Skeletal muscle tissue (tissue), 5 donors: ENCODE data around the gene ELK3. TPM values are rescaled to one million over a fixed set of nuclear protein-coding genes. Genes with fewer than 3 reads are reported as not detected.
A peak's percentile ranks its signal among the peaks of the same experiment; 100 is the strongest.
"Not testable (repeated sequence)": the region's sequence is repeated elsewhere in the genome, so short reads cannot be mapped to it uniquely, and the experiment has no call there.

Source experiments
- H3K27ac ChIP-seq: one replicate; pipeline ENCODE4 v1.7.0; 2013; ENCODE audit warnings: mild to moderate bottlenecking, low read depth, low read length, inconsistent platforms
- H3K27me3 ChIP-seq, 3 donors: one replicate each; pipeline ENCODE4 v1.7.0; 2013; ENCODE audit warnings: low read length in 3 of 3; ENCODE audit not compliant: control insufficient read depth in 3 of 3, insufficient read depth in 3 of 3
- H3K36me3 ChIP-seq, 3 donors: one replicate each; pipeline ENCODE4 v1.7.0; 2013; ENCODE audit warnings: low read length in 3 of 3; ENCODE audit not compliant: control insufficient read depth in 3 of 3, insufficient read depth in 3 of 3
- H3K4me1 ChIP-seq, 3 donors: one replicate each; pipeline ENCODE4 v1.7.0; 2013; ENCODE audit warnings: low read length in 3 of 3, mild to moderate bottlenecking in 3 of 3; ENCODE audit not compliant: control insufficient read depth in 3 of 3, insufficient read depth in 3 of 3
- H3K4me3 ChIP-seq, 3 donors: one replicate each; pipeline ENCODE4 v1.7.0; 2013; ENCODE audit warnings: low read length in 3 of 3
- H3K9ac ChIP-seq, 3 donors: one replicate each; pipeline ENCODE4 v1.7.0; 2013; ENCODE audit warnings: low read length in 3 of 3, mild to moderate bottlenecking in 3 of 3, moderate library complexity in 2 of 3, low read depth in 1 of 3
- H3K9me3 ChIP-seq, 3 donors: one replicate each; pipeline ENCODE4 v1.7.0; 2013; ENCODE audit warnings: low read length in 3 of 3; ENCODE audit not compliant: control insufficient read depth in 3 of 3
- small RNA-seq: library from RNA; depleted of rRNA; stranded (forward); fragments of <200 nt; gene quantifications from one replicate; pipeline ENCODE3, GENCODE V24; 2014
- total RNA-seq: library from RNA; depleted of rRNA; stranded (reverse); fragments of >200 nt; gene quantifications from one replicate; pipeline ENCODE4 v1.2.3, GENCODE V29; 2014
- donor health status: Osteomylitis.

Gene ELK3
- total RNA-seq, 1 donor from 2014 or later: 9.9 TPM

DNA sequence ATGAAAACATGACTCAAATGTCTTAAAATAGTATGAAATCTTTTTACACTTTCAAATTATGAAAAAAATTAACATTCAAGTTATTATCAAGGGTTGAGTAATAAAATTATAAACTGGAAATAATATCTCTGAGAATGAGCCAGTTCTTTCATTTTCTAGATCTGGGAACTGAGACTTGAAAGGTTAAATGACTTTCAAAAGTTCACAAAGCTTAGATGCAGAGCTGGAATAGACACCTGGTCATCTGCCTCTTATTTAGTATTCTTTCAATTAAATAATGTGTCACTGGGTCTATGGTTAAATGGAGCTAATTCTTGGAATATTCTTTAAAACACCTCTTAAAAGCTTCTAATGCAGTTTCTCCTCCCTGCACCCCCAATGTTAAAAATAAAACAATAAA is 119.4 kb downstream of the ELK3 start:
- Histone ChIP-seq H3K9me3 (no peaks in the 10 kb centered on the region), H3K4me3 (no peak overlapping the region), H3K27ac (no peak overlapping the region), H3K4me1 (peaks cover 0 to 5% (median 0%) of the 10 kb centered on the region in 3 donors), H3K36me3 (no peaks in the 10 kb centered on the region), H3K27me3 (no peaks in the 10 kb centered on the region), H3K9ac (no peak overlapping the region)

DNA sequence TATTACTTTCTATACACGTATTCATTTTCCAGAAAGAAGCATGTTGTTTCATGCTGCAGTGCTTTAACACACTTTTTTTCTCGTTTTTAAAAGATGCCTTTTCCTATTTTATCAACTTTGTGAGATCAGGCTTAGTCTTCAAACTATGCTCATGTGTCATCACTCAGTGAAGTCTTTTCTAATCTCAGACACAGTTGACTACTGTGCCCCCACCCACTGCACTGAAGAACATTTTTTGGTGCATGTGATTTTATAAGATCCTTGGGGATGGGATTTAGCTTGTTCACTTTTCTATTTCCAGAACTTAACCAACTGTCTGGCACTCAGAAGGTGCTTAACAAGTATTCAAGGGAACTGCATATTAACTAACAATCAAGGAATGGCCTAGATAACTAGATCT is 120.5 kb downstream of the ELK3 start:
- H3K27me3 ChIP-seq: no peaks in the 10 kb centered on the region
- H3K4me3 ChIP-seq: no peak overlapping the region
- peaks cover 0 to 5% (median 0%) of the 10 kb centered on the region in 3 donors for H3K4me1 ChIP-seq
- H3K9ac ChIP-seq: peak overlapping the region in 1 of 3 donors; percentile 33
- no peaks in the 10 kb centered on the region for H3K36me3 ChIP-seq
- no peaks in the 10 kb centered on the region for H3K9me3 ChIP-seq
- no peak overlapping the region for H3K27ac ChIP-seq

DNA sequence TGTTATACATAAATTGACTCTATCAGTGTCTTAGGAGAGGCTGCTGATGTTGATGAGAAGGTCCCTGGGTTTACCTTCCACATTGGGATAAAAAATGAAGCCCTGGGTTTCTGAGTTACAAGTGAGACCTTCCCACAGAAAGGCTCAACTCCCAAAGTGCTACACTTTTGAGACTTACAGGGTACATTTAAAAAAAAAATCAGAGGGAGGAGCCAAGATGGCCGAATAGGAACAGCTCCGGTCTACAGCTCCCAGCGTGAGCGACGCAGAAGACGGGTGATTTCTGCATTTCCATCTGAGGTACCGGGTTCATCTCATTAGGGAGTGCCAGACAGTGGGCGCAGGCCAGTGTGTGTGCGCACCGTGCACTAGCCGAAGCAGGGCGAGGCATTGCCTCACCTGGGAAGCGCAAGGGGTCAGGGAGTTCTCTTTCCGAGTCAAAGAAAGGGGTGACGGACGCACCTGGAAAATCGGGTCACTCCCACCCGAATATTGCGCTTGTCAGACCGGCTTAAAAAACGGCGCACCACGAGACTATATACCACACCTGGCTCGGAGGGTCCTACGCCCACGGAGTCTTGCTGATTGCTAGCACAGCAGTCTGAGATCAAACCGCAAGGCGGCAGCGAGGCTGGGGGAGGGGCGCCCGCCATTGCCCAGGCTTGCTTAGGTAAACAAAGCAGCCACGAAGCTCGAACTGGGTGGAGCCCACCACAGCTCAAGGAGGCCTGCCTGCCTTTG is 121.7 kb downstream of the ELK3 start:
- H3K4me3 ChIP-seq, H3K27ac ChIP-seq, H3K4me1 ChIP-seq, H3K9me3 ChIP-seq, H3K9ac ChIP-seq, H3K36me3 ChIP-seq, H3K27me3 ChIP-seq: not testable (repeated sequence)

DNA sequence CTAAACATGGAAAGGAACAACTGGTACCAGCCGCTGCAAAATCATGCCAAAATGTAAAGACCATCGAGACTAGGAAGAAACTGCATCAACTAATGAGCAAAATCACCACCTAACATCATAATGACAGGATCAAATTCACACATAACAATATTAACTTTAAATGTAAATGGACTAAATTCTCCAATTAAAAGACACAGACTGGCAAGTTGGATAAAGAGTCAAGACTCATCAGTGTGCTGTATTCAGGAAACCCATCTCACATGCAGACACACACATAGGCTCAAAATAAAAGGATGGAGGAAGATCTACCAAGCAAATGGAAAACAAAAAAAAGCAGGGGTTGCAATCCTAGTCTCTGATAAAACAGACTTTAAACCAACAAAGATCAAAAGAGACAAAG is 123.6 kb downstream of the ELK3 start:
- not testable (repeated sequence) for H3K9ac ChIP-seq, H3K27me3 ChIP-seq, H3K27ac ChIP-seq, H3K9me3 ChIP-seq, H3K4me1 ChIP-seq, H3K36me3 ChIP-seq, H3K4me3 ChIP-seq

Small RNA genes lying within 50 kb of the gene (small RNA-seq; reads per million reads assigned to genes)
- not detected for gene RNU4-24P

Other genes with a start within 250 kb of the ELK3 start
- 0.52 TPM for gene HAL, start 198.0 kb upstream of the ELK3 start, total RNA-seq
- gene LTA4H, start 158.8 kb upstream of the ELK3 start, total RNA-seq: 55.8 TPM
- gene CDK17, start 206.1 kb downstream of the ELK3 start, total RNA-seq: 42.8 TPM